Cardiac fibroblast (primary cell): ENCODE data around the gene CPSF2.

ENCODE experiments used
- DNase-seq, 2 donors: peaks; one replicate each; pipeline versions ENCODE4 v3.0.0 to v3.0.0-alpha.2; 2010; ENCODE audit warnings: low read depth in 2 of 2
- H3K4me3 ChIP-seq, 2 donors: replicated peaks in 1 of 2; 1 replicate in 1 of 2; 2 replicates in 1 of 2; pipeline ENCODE4 v1.5.1; 2011; ENCODE audit warnings: low read depth in 2 of 2, low read length in 2 of 2, mild to moderate bottlenecking in 2 of 2, moderate library complexity in 1 of 2
- CTCF ChIP-seq: IDR thresholded peaks from one replicate; pipeline ENCODE4 v1.5.1; 2011; ENCODE audit warnings: low read depth, mild to moderate bottlenecking, low read length, inconsistent platforms

Gene CPSF2

GRCh38 chr14:92105073-92105892 is 16.5 kb upstream of the CPSF2 start:
- TF ChIP-seq CTCF: no peak
- no peak for DNase-seq
- peak overlapping the region; percentile 75 to 80 for H3K4me3 ChIP-seq

DNA sequence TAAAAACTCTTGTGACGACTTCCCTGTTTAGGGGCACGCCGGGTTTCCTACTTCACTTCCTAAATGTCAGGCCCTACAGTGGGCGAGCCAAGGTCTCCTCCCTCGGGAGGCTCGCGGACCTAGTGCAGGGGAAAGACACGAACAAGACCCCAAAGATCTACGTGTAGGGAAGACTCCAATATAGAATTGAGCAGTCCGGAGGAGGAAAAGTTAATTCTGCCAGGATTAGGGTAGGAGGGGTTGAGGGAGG is 16.0 kb upstream of the CPSF2 start:
- DNase-seq: peak; percentile 69 to 76
- TF ChIP-seq CTCF: no peak
- peak overlapping the region; percentile 75 to 80 for H3K4me3 ChIP-seq

DNA sequence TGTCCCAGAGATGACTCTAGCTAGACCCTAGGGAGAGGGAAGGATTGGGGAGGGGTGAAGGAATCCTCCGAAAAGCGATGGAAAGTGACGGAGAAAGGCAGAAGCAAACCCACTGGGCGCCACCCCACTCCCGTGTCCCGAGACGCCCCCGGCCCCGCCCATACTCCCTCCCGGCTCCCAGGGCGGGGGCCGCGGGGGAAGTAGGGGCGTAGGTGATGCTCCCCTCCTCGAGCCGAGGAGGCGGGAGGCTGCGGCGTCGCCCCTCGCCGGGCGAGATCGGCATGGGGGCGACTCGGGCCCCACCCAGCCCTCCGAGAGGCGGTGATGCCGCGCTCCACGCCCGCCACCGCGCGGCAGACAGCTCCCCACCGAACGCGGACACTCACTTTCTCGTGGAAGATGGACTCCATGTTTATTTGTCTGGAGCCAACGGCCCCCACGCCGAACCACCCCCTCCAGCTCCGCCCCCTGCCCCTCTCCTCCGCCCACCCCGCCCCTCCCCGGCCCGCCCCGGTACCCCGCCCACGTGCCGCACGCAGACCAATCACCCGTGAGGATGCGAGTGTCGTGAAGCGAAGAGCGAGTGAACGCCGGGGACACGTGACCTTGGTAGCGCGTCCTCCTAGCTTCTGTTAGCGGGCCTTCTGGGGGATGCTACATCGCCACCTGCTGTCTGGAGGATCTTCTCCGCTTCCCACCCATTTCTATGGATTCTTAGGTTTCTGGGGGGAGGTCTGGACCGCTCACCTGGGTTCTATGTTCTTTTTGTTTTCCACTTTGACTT is 15.4 kb upstream of the CPSF2 start, which contains the start of gene ATXN3:
Gene ATXN3, minus strand, starts transcription at position 440 of the 784 bp plus-strand sequence. Its CDS starts 30 bp downstream, at position 410.
- peak within 1 kb of the TSS; percentile 75 to 80 for H3K4me3 ChIP-seq
- DNase-seq: peak; percentile 99
- peak; percentile 79 for TF ChIP-seq CTCF

DNA sequence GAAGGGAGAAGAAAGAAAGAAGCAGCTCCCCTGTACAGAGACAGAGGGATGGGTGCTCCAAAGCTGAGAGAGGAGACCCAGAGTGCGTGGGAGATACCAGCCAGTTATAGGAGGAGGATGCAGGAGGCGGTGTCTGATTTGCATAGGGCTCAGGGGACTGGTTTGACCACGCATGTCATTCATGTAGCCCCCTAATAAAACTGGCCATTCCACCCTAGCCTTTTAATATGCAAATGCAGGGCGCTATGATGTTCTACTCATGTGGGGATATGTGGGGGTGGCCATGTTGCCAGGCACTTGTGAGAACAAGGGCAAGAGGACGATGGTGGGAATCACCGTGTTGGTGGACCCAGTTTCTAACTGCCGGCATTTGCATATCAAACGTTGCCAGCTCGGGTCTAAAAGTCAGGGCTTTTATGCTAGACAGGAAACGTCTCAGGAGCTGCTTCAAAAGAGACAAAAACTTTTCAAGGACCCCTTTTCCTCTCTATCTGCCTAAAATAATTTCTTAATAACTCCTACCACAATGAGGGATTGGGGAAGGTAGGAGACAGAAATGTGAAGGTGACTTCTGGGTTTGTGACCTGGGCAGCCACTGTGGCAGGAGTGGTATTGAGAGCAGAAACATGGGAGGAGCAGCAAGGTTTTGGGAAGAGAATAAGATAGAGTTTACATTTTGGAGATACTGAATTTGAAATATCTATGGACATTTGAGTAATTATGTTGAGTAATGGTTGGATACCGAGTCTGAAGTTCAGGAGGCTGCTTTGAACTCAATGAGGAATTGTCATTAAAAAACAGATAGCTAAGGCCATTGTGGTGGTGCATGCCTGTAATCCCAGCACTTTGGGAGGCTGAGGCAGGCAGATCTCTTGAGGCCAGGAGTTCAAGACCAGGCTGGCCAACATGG is 13.2 kb upstream of the CPSF2 start:
- no peak for DNase-seq
- no peak for TF ChIP-seq CTCF

DNA sequence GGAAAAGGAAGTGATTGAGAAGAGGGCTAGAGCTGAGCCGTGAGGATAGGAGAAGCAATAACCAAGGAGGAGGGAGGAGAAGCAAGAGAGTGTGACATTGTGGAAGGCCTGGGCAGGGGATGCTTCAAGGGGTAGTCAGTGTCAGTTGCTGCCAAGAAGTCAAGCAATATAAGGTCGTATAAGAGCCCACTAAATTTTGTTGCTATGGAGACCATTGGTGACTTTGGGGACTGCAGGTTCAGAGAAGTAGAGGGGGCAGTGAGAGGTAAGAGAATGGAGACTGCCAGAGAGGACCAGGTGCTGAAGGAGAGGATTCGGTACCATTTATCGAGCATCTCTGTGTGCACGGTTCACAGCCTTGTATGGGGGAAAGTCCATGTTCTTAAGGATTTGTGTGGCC is 12.3 kb upstream of the CPSF2 start:
- no peak for TF ChIP-seq CTCF
- no peak overlapping the region for H3K4me3 ChIP-seq
- no peak for DNase-seq

More for the DNA sequence above, 13.2 kb upstream of the CPSF2 start:
- H3K4me3 ChIP-seq: no peak overlapping the region

- peak; percentile 47 to 54 for DNase-seq
These were observed 531 bp upstream of the CPSF2 start for GRCh38 chr14:92121207-92121669.

More at GRCh38 chr14:92121207-92121669, 531 bp upstream of the CPSF2 start:
- TF ChIP-seq CTCF: no peak
- H3K4me3 ChIP-seq: peak overlapping the region; percentile 67 to 91
